Keratinocyte (primary cell): ENCODE data around the gene MACF1.

Source experiments
- CTCF ChIP-seq, 3 experiments: IDR thresholded peaks in 1 of 3; conservative IDR thresholded peaks in 1 of 3; optimal IDR thresholded peaks in 1 of 3; 2 replicates in 2 of 3; 3 replicates in 1 of 3; pipeline versions ENCODE3 to v1.5.1; 2011; ENCODE audit warnings: low read length in 3 of 3, mild to moderate bottlenecking in 3 of 3, moderate library complexity in 2 of 3, control low read depth in 1 of 3, inconsistent platforms in 1 of 3; ENCODE audit not compliant: insufficient read depth in 2 of 3; ENCODE audit errors: extremely low read depth in 1 of 3
- EZH2 ChIP-seq: IDR thresholded peaks from one replicate; pipeline ENCODE4 v1.6.1; 2012; ENCODE audit warnings: inconsistent platforms, mild to moderate bottlenecking, low read length, moderate library complexity

GRCh38 chr1:39436842-39437241 lies 232.3 kb downstream of the MACF1 start:
- TF ChIP-seq CTCF (optimal IDR thresholded peaks at IDR 0.05 in 1 of 3, IDR thresholded peaks at IDR 0.05 in 1 of 3, conservative IDR thresholded peaks at IDR 0.05 in 1 of 3; ENCODE audit: extremely low read depth in 1 of 3, insufficient read depth in 2 of 3, low read length in 3 of 3) (no peak), EZH2 (no peak)
